ENCODE results near the gene TMTC3.
"Not testable (repeated sequence)": the region's sequence is repeated elsewhere in the genome, so short reads cannot be mapped to it uniquely, and the experiment has no call there.

The TMTC3 gene

GRCh38 chr12:88113871-88114270 is 28.2 kb upstream of the TMTC3 start:
- Histone ChIP-seq H3K27me3 (no peaks in the 10 kb centered on the region), H3K27ac (no peak overlapping the region), H3K9me3 (no peaks in the 10 kb centered on the region), H3K4me3 (ENCODE audit: low read depth in 1 of 2, low read length in 1 of 2) (no peak overlapping the region), H3K36me3 (no peaks in the 10 kb centered on the region), H3K4me1 (ENCODE audit: control insufficient read depth in 1 of 2, insufficient read depth in 1 of 2, low read depth in 1 of 2, low read length in 1 of 2) (no peaks in the 10 kb centered on the region)
- no peak for TF ChIP-seq CTCF (IDR thresholded peaks at IDR 0.05)

- Histone ChIP-seq H3K27me3 (no peaks in the 10 kb centered on the region), H3K4me3 (ENCODE audit: low read depth in 1 of 2, low read length in 1 of 2) (no peak overlapping the region), H3K9me3 (no peaks in the 10 kb centered on the region), H3K27ac (no peak overlapping the region), H3K4me1 (ENCODE audit: control insufficient read depth in 1 of 2, insufficient read depth in 1 of 2, low read depth in 1 of 2, low read length in 1 of 2) (no peaks in the 10 kb centered on the region), H3K36me3 (peaks cover 11% of the 10 kb centered on the region)
- no peak for TF ChIP-seq CTCF (IDR thresholded peaks at IDR 0.05)
Measured at GRCh38 chr12:88122666-88123065, 19.4 kb upstream of the TMTC3 start.

GRCh38 chr12:88127099-88127498 is 15.0 kb upstream of the TMTC3 start:
- Histone ChIP-seq H3K4me3 (ENCODE audit: low read depth in 1 of 2, low read length in 1 of 2) (no peak overlapping the region), H3K27ac (no peak overlapping the region), H3K9me3 (no peaks in the 10 kb centered on the region), H3K27me3 (no peaks in the 10 kb centered on the region), H3K36me3 (peaks cover 5% of the 10 kb centered on the region), H3K4me1 (ENCODE audit: control insufficient read depth in 1 of 2, insufficient read depth in 1 of 2, low read depth in 1 of 2, low read length in 1 of 2) (no peaks in the 10 kb centered on the region)
- no peak for TF ChIP-seq CTCF (IDR thresholded peaks at IDR 0.05)

GRCh38 chr12:88127855-88128254 is 14.3 kb upstream of the TMTC3 start:
- H3K27ac ChIP-seq = no peak overlapping the region
- H3K9me3 ChIP-seq = no peaks in the 10 kb centered on the region
- no peak for TF ChIP-seq CTCF (IDR thresholded peaks at IDR 0.05)
- no peaks in the 10 kb centered on the region for H3K36me3 ChIP-seq
- H3K27me3 ChIP-seq = no peaks in the 10 kb centered on the region
- no peaks in the 10 kb centered on the region for H3K4me1 ChIP-seq (ENCODE audit: control insufficient read depth in 1 of 2, insufficient read depth in 1 of 2, low read depth in 1 of 2, low read length in 1 of 2)
- H3K4me3 ChIP-seq (ENCODE audit: low read depth in 1 of 2, low read length in 1 of 2) = no peak overlapping the region

- Histone ChIP-seq H3K27me3 (no peaks in the 10 kb centered on the region), H3K9me3 (no peaks in the 10 kb centered on the region), H3K27ac (no peak overlapping the region), H3K36me3 (no peaks in the 10 kb centered on the region), H3K4me3 (ENCODE audit: low read depth in 1 of 2, low read length in 1 of 2) (no peak overlapping the region), H3K4me1 (ENCODE audit: control insufficient read depth in 1 of 2, insufficient read depth in 1 of 2, low read depth in 1 of 2, low read length in 1 of 2) (no peaks in the 10 kb centered on the region)
- no peak for TF ChIP-seq CTCF (IDR thresholded peaks at IDR 0.05)
Measured at GRCh38 chr12:88132392-88132791, 9.7 kb upstream of the TMTC3 start.

- H3K36me3 ChIP-seq; H3K4me3 ChIP-seq (ENCODE audit: low read depth in 1 of 2, low read length in 1 of 2); H3K9me3 ChIP-seq; H3K4me1 ChIP-seq (ENCODE audit: control insufficient read depth in 1 of 2, insufficient read depth in 1 of 2, low read depth in 1 of 2, low read length in 1 of 2); H3K27ac ChIP-seq; H3K27me3 ChIP-seq: not testable (repeated sequence)
Measured at GRCh38 chr12:88133181-88133580, 8.9 kb upstream of the TMTC3 start.

- H3K4me1 ChIP-seq (ENCODE audit: control insufficient read depth in 1 of 2, insufficient read depth in 1 of 2, low read depth in 1 of 2, low read length in 1 of 2) = peaks cover 12 to 17% of the 10 kb centered on the region in 2 experiments
- H3K4me3 ChIP-seq (ENCODE audit: low read depth in 1 of 2, low read length in 1 of 2); H3K27me3 ChIP-seq; H3K27ac ChIP-seq; H3K36me3 ChIP-seq; H3K9me3 ChIP-seq: not testable (repeated sequence)
Measured at GRCh38 chr12:88139711-88140110, 2.4 kb upstream of the TMTC3 start.

All from neutrophil (primary cell).